Measurements from ENCODE around the gene KIF27. TPM values are rescaled to one million over a fixed set of nuclear protein-coding genes. Genes with fewer than 3 reads are reported as not detected.
A peak's percentile ranks its signal among the peaks of the same experiment; 100 is the strongest.
"Not testable (repeated sequence)": the region's sequence is repeated elsewhere in the genome, so short reads cannot be mapped to it uniquely, and the experiment has no call there.

The KIF27 gene
- total RNA-seq, 4 donors from 2014 or later: 7.5 to 11.1 (median 9.9) TPM

GRCh38 chr9:83824986-83825623, 96.1 kb downstream of the KIF27 start:
- 73 to 88% methylated on average over 3 of the region's 3 CpGs for WGBS, 2 donors

GRCh38 chr9:83817356-83818278, 103.6 kb downstream of the KIF27 start, which contains the start of gene GKAP1:
GKAP1 (minus strand) TSS chr9:83817769; CDS start chr9:83806517, 11,252 bp downstream.
- H3K4me1 ChIP-seq, H3K36me3 ChIP-seq, H3K27me3 ChIP-seq, H3K9me3 ChIP-seq: not testable (repeated sequence)
- peak; percentile 20 to 43 for DNase-seq (ENCODE audit: low spot score in 2 of 2)
- WGBS, 2 donors: 1 to 2% methylated on average over 16 to 44 of the region's 103 CpGs
- Histone ChIP-seq H3K4me3 (peak within 1 kb of the TSS; percentile 51 to 76 (median 63)), H3K27ac (peak within 1 kb of the TSS; percentile 58 to 89 (median 78))
- peak in 4 of 5 experiments; percentile 15 to 39 (median 23) for TF ChIP-seq CTCF (IDR thresholded peaks at IDR 0.05)

More at GRCh38 chr9:83824986-83825623, 96.1 kb downstream of the KIF27 start:
- H3K27ac ChIP-seq; H3K4me3 ChIP-seq; DNase-seq (ENCODE audit: low spot score in 2 of 2); H3K36me3 ChIP-seq; H3K27me3 ChIP-seq; H3K9me3 ChIP-seq; H3K4me1 ChIP-seq: not testable (repeated sequence)

- not testable (repeated sequence) for DNase-seq (ENCODE audit: low spot score in 2 of 2); H3K4me1 ChIP-seq; H3K36me3 ChIP-seq; H3K27me3 ChIP-seq; H3K9me3 ChIP-seq
- WGBS, 2 donors: 1% methylated on average over 19 to 21 of the region's 38 CpGs
- H3K4me3 ChIP-seq: peak overlapping the region; percentile 51 to 76 (median 63)
- peak overlapping the region; percentile 58 to 89 (median 78) for H3K27ac ChIP-seq
Observed at GRCh38 chr9:83817011-83817355, 104.2 kb downstream of the KIF27 start.

GRCh38 chr9:83815120-83815519, 106.1 kb downstream of the KIF27 start:
- not testable (repeated sequence) for H3K9me3 ChIP-seq; H3K27ac ChIP-seq; H3K36me3 ChIP-seq; H3K4me3 ChIP-seq; H3K27me3 ChIP-seq; DNase-seq (ENCODE audit: low spot score in 2 of 2); H3K4me1 ChIP-seq
- 95 to 97% methylated on average over 4 of the region's 4 CpGs for WGBS, 2 donors

GRCh38 chr9:83809213-83809612, 112.0 kb downstream of the KIF27 start:
- H3K36me3 ChIP-seq: not testable (repeated sequence)

GRCh38 chr9:83804454-83804853, 116.8 kb downstream of the KIF27 start:
- no CpG with 5 or more reads among the region's 31 CpGs for whole genome bisulfite sequencing, 2 donors

More at GRCh38 chr9:83809213-83809612, 112.0 kb downstream of the KIF27 start:
- H3K9me3 ChIP-seq; DNase-seq (ENCODE audit: low spot score in 2 of 2); H3K4me3 ChIP-seq; H3K27ac ChIP-seq; H3K4me1 ChIP-seq; H3K27me3 ChIP-seq: not testable (repeated sequence)
- 40 to 57% methylated on average over 1 of the region's 1 CpG for WGBS, 2 donors

GRCh38 chr9:83803941-83804340, 117.3 kb downstream of the KIF27 start:
- H3K4me1 ChIP-seq; H3K4me3 ChIP-seq; H3K36me3 ChIP-seq; H3K9me3 ChIP-seq; H3K27me3 ChIP-seq; DNase-seq (ENCODE audit: low spot score in 2 of 2); H3K27ac ChIP-seq: not testable (repeated sequence)
- 90 to 99% methylated on average over 4 to 16 of the region's 33 CpGs for WGBS, 2 donors

More at GRCh38 chr9:83804454-83804853, 116.8 kb downstream of the KIF27 start:
- H3K36me3 ChIP-seq; H3K4me3 ChIP-seq; H3K27me3 ChIP-seq; H3K27ac ChIP-seq; DNase-seq (ENCODE audit: low spot score in 2 of 2); H3K9me3 ChIP-seq; H3K4me1 ChIP-seq: not testable (repeated sequence)

GRCh38 chr9:83800236-83801033, 120.8 kb downstream of the KIF27 start:
- no peaks in the 10 kb centered on the region for H3K9me3 ChIP-seq
- H3K27ac ChIP-seq: no peak overlapping the region
- peaks cover 0 to 35% (median 2%) of the 10 kb centered on the region in 3 donors for H3K36me3 ChIP-seq
- TF ChIP-seq CTCF (IDR thresholded peaks at IDR 0.05): no peak
- no peak for TF ChIP-seq EP300 (IDR thresholded peaks at IDR 0.05)
- no peak for TF ChIP-seq POLR2A (IDR thresholded peaks at IDR 0.05)
- WGBS, 2 donors: 85 to 86% methylated on average over 13 of the region's 13 CpGs
- DNase-seq (ENCODE audit: low spot score in 2 of 2): no peak
- H3K4me3 ChIP-seq: no peak overlapping the region
- H3K27me3 ChIP-seq: no peaks in the 10 kb centered on the region
- H3K4me1 ChIP-seq: no peaks in the 10 kb centered on the region

Measured in tibial nerve (tissue), 4 donors.